UCSD-AML1 (cell line): ENCODE results near the gene PARVB.
A peak's percentile ranks its signal among the peaks of the same experiment; 100 is the strongest.
"Not testable (repeated sequence)": the region's sequence is repeated elsewhere in the genome, so short reads cannot be mapped to it uniquely, and the experiment has no call there.

Source experiments
- DNase-seq: peaks from one replicate; lab custom pipeline; 2025; ENCODE audit not compliant: unreplicated experiment; lab: John Stamatoyannopoulos, UW

PARVB gene

GRCh38 chr22:44102121-44102520 lies 78.0 kb downstream of the PARVB start:
- DNase-seq: no peak

DNA sequence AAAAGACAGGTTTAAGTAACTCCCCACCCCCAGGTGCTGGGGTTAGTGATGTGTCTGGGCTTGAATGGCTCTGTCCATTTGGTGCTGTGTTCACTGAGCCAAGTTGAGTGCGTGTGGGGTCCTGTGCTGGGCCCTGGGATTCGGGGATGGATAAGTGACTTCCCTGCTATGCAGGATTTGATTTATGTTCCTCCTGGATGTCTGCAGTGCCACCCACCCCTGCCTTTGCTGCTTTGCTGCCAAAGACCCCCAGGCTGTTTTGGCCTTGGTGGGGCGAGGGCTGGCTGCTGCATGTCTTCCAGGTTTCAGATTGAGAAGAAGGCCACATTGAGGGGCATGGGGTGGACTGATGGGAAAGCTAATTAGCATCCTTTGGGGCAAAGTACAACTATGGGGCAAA lies 78.8 kb downstream of the PARVB start:
- no peak for DNase-seq

- no peak for DNase-seq
These were observed 79.8 kb downstream of the PARVB start for GRCh38 chr22:44103735-44104480.

DNA sequence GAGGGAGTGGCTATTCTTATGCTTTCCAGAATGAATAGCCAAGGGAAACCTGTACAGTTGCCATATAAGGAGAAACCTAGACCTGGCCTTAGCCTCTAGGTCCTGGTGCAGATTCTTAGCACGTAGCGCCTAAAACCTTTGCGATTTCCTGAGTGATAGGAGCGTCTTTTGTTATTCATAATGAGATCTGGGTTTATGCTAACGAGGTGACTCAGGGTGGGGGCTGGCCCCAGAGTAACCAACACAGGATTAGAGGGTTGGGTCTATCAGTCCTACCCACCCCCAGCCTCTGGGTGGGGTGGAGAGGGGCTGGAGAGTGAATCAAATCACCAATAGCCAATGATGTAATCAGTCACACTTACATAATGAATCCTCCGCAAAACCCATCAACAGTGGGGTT lies 83.2 kb downstream of the PARVB start:
- DNase-seq: no peak

DNA sequence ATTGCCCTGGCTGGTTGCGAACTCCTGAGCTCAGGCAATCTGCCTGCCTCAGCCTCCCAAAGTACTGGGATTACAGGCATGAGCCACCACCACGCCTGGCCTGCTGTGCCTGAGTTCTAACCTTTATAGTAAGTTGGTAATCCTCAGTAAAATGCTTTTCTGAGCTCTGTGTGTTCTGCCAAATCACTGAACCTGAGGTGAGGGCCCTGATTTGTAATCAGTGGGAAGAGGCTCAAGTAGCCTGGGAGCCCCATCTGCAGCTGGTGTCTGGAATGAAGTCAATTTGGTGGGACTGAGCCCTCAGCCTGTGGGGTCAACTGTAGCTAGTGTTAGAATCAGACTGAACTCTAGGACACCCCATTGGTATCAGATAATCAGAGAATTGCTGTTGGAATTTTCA lies 84.0 kb downstream of the PARVB start:
- no peak for DNase-seq

- no peak for DNase-seq
These were observed 84.8 kb downstream of the PARVB start for GRCh38 chr22:44108806-44109385.

- no peak for DNase-seq
These were observed 85.3 kb downstream of the PARVB start for GRCh38 chr22:44109416-44109815.

GRCh38 chr22:44110656-44111055 lies 86.6 kb downstream of the PARVB start:
- not testable (repeated sequence) for DNase-seq

DNA sequence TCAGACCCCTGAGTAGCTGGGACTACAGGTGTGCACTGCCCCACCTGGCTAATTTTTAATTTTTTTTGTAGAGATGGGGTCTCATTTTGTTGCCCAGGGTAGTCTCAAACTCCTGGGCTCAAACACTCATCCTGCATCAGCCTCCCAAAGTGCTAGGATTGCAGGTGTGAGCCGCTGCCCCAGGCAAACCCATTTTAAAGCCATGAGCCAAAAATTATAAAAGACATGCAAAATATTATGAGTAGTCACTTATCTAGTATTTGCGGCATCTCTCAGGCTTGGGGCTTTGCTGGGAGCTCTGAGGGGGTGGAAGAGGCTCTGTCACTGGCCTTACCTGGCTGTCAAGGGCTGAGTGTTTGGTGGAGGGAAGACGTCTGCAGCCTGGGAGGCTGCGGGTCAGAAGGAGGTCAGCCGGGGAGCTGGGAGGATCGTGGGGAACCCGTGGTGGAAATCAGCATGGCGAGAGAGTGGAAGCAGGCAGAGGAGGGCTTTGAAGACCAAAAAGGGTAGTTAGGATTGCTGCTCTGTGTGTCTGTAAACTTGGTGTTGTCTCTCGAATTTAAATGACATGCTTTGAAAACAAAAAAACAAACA lies 87.6 kb downstream of the PARVB start:
- no peak for DNase-seq

DNA sequence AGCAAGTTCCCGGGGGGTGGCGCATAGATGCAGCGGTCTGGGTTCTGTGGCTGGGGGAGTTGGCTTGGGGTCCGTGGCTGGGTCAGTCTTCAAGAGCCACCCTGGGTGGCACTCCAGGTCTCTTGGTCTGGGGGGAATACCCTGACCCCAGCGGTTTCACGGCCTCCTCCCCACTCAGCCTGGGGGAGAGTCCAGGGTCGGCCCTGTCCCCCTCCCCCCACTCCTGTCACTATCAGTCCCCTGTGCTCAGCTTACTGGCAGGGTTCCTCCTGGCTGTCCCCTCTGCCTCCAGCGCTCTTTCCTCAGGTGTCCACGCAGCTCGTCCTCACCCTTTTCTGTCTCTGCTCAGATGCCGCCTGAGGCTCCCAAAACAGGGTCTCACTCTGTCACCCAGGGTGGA lies 88.1 kb downstream of the PARVB start:
- no peak for DNase-seq

- no peak for DNase-seq
These were observed 92.2 kb downstream of the PARVB start for GRCh38 chr22:44116331-44116730.

DNA sequence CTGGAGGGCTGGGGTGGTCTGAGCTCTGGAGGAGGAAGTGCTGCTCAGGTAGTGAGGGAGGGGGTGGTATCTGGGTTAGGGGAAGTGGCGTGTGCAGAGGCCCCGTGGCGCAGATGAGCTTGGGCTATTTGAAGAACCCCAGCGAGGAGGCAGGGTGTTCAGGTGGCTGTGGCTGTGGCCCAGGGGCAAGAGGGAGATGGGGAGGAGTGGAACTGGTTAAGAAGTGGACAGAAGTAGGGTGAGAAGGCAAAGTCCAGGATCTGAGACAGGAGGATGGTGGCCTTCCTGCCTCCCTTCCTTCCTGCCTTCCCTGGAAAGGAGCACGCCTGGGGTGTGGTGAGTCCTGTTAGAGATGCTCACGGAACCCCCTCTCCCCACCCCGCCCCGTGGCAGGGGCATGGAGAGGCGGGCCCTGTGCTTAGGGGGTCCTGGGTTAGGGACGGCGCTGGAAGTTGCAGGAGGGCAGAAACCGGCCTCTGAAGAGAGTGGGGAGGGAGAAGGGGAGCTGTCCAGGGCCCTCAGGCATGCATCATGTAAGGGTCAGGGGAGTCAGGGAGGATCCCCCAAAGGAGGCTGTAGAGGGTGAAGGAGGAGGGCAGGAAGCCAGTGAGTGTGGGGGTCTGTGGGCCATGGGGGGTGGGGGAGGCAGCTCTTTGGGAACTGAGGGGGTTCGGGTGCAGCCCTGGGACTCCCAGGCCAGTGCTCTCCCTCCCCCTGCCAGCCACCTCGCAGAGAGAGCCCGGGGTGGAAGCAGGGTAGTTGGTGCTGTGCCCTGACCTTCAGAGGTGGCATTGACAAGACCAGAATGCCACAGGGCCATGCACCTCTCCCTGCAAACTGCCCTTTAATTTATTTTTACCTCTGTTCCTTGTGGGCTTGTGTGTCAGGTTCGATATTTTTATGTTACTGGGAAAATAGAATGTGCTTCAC lies 92.9 kb downstream of the PARVB start:
- no peak for DNase-seq

- no peak for DNase-seq
These were observed 93.6 kb downstream of the PARVB start for GRCh38 chr22:44117746-44118145.

GRCh38 chr22:44118645-44119315 lies 94.7 kb downstream of the PARVB start:
- DNase-seq: no peak

DNA sequence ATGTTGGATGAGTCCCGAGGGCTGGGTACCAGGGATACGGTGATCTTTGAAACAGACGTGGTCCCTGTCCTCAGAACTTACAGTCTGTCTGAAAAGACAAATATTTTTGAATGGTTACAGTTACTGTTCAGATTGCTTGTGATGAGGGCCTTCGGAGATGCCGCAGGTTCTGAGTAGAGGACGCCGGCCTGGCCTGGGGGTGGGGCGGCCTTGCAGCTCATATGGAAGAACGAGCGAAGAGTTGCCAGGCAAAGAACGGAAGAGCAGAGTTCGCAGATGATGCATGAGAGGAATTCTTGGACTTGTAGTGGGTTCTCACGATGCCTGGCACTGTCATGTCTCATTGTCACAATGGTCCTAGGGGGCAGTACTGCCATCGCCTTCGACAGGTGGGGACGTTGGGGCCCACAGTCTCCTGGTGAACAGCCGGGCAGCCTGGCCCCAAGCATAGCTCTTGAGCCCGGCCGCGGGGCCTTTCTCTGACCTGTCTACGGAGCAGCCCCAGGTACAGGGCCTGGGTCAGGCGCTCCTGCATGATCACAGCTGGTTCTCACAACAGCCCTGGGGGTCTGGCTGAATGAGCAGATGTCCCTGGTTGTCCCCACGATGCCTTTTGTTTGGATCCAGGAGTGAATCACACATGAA lies 95.7 kb downstream of the PARVB start:
- DNase-seq: no peak

- DNase-seq: no peak
These were observed 96.2 kb downstream of the PARVB start for GRCh38 chr22:44120314-44120704.

GRCh38 chr22:44125421-44125820 lies 101.3 kb downstream of the PARVB start:
- DNase-seq: no peak

GRCh38 chr22:44126807-44127206 lies 102.7 kb downstream of the PARVB start:
- DNase-seq: no peak

DNA sequence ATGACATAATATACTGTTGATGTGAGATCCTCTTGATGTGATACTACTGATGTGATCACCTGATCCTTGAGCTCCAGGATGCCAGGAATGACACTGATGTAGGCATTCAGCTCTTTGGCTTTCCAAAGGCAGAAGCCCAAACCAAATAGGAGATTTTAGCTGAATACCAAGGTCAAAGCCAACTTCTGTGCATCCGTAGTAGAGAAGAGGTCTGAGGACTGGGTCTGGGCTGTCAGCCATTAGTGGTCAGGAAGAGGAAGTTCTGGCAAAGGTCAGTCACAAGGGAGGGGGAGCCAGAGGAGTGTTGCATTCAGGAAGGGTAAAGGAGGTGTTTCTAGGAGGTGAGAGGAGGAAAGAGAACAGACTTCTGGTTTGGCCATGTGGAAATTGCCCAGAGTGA lies 103.3 kb downstream of the PARVB start:
- peak; percentile 43 for DNase-seq

DNA sequence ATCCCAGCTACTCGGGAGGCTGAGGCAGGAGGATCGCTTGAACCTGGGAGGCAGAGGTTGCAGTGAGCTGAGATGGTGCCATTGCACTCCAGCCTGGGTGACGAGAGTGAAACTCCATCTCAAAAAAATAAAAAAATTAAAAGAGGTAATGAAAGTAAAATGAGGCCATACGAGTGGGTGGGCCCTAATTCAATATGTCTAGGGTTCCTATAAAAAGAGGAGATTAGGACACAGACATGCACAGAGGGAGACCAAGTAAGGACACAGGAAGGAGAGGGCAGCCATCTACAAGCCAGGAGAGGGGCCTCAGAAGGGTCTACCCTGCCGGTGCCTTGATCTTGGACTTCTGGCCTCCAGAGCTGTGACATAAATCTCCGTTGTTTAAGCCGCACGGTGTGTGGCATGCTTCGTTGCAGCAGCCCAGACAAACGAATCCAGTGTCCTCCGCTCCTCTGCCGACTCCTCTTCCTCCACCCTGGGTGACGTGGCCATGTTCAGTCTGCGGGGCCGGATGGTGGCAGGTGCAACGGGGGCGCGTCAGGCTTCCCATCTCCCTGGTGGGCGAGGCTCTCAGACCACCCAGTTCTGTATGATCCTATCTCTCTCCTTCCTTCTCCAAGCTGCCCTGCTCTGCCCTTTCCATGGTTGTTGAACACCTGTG lies 105.0 kb downstream of the PARVB start:
- no peak for DNase-seq
